Measurements from ENCODE around the gene CRACR2B. TPM values are rescaled to one million over a fixed set of nuclear protein-coding genes. Genes with fewer than 3 reads are reported as not detected.

The CRACR2B gene
- total and polyA plus RNA-seq, 2 of the 13 experiments (the other 11 are each of a cell fraction or from before 2014, with no cell fraction given) = 14.9 to 21.0 TPM

- no peak for TF ChIP-seq ZNF780A (CRISPR knock-in tag; IDR thresholded peaks at IDR 0.05)
- no peak for TF ChIP-seq NCOA1 (CRISPR knock-in tag; IDR thresholded peaks at IDR 0.05)
- TF ChIP-seq ZNF839 (CRISPR knock-in tag; IDR thresholded peaks at IDR 0.05; ENCODE audit: borderline replicate concordance) = peak; percentile 49; the same call in 1 of the 2 replicates
- no peak for TF ChIP-seq HNRNPH1 (optimal IDR thresholded peaks at IDR 0.05; ENCODE audit: low read depth, low read length)
- TF ChIP-seq JUNB (CRISPR knock-in tag; IDR thresholded peaks at IDR 0.05; ENCODE audit: borderline replicate concordance) = no peak
- TF ChIP-seq ZNF687 (CRISPR knock-in tag; IDR thresholded peaks at IDR 0.05) = peak; percentile 45
- TF ChIP-seq ZSCAN31 (CRISPR knock-in tag; IDR thresholded peaks at IDR 0.05; ENCODE audit: low read depth) = peak; percentile 21; the same call in 1 of the 2 replicates
- no peak for TF ChIP-seq SPEN (CRISPR knock-in tag; IDR thresholded peaks at IDR 0.05; ENCODE audit: low read depth)
- TF ChIP-seq MXD1 (CRISPR knock-in tag; IDR thresholded peaks at IDR 0.05) = peak; percentile 3; the same call in 1 of the 2 replicates
- TF ChIP-seq ZNF160 (CRISPR knock-in tag; IDR thresholded peaks at IDR 0.05) = peak; percentile 10; the same call in 1 of the 2 replicates
- TF ChIP-seq CTCF (CRISPR knock-in tag; IDR thresholded peaks at IDR 0.05) = peak; percentile 4; the same call in 1 of the 2 replicates
- TF ChIP-seq ZMAT3 (CRISPR knock-in tag; conservative IDR thresholded peaks at IDR 0.05) = 0 out of 2 replicates have a peak, but pooled peaks have one; percentile 19
- TF ChIP-seq SNAPC4 (CRISPR knock-in tag; IDR thresholded peaks at IDR 0.05) = 0 out of 2 replicates have a peak, but pooled peaks have one; percentile 65
- TF ChIP-seq ZNF605 (CRISPR knock-in tag; IDR thresholded peaks at IDR 0.05) = peak; percentile 9; the same call in 1 of the 2 replicates
- peak; percentile 89 for TF ChIP-seq HNRNPL (IDR thresholded peaks at IDR 0.05; ENCODE audit: low read depth, low read length)
- 0 out of 2 replicates have a peak, but pooled peaks have one; percentile 15 for TF ChIP-seq DNMT1 (CRISPR knock-in tag; IDR thresholded peaks at IDR 0.05)
- TF ChIP-seq ZNF614 (CRISPR knock-in tag; IDR thresholded peaks at IDR 0.05; ENCODE audit: borderline replicate concordance) = 0 out of 2 replicates have a peak, but pooled peaks have one; percentile 4
Observed at GRCh38 chr11:796565-797295, 31.0 kb upstream of the CRACR2B start (continued).

All from HepG2 (cell line).